Natural killer cell (primary cell): ENCODE data around the gene ODF2. TPM values are rescaled to one million over a fixed set of nuclear protein-coding genes. Genes with fewer than 3 reads are reported as not detected.

ENCODE experiments used
- total RNA-seq, 4 donors: library from RNA; stranded (reverse); fragments of 120-200 nt in 1 of 4; gene quantifications; one replicate each; pipeline versions ENCODE4 v1.2.3 to v1.2.4, GENCODE V29; 2013 to 2022

ODF2 gene
- total RNA-seq, 3 donors from 2014 or later (not counting 1 experiment from before 2014, with no cell fraction given): 36.4 to 44.4 (median 37.5) TPM

Other genes with a start within 250 kb of the ODF2 start
- 100 to 1,000 TPM in 1 of 3 donors, 10 to 100 TPM in 2; 78.0 to 101 (median 90.9) TPM for gene GOLGA2, start 180.0 kb upstream of the ODF2 start, total RNA-seq
- gene SWI5, start 179.7 kb upstream of the ODF2 start, total RNA-seq: 1 to 10 TPM; 6.3 to 9.3 (median 8.4) TPM
- gene TRUB2, start 133.6 kb upstream of the ODF2 start, total RNA-seq: 10 to 100 TPM in 2 of 3 donors, 1 to 10 TPM in 1; 8.8 to 12.0 (median 11.3) TPM
- gene COQ4, start 133.2 kb upstream of the ODF2 start, total RNA-seq: 10 to 100 TPM; 28.2 to 34.5 (median 30.4) TPM
- 10 to 100 TPM in 2 of 3 donors, 1 to 10 TPM in 1; 7.7 to 12.3 (median 11.2) TPM for gene SLC27A4, start 115.5 kb upstream of the ODF2 start, total RNA-seq
- gene URM1, start 84.6 kb upstream of the ODF2 start, total RNA-seq: 10 to 100 TPM; 39.4 to 47.8 (median 46.7) TPM
- 10 to 100 TPM; 11.5 to 29.6 (median 24.2) TPM for gene CERCAM, start 35.1 kb upstream of the ODF2 start, total RNA-seq
- gene GLE1, start 48.7 kb downstream of the ODF2 start, total RNA-seq: 10 to 100 TPM; 21.2 to 33.3 (median 23.3) TPM
- gene SPTAN1, start 96.6 kb downstream of the ODF2 start, total RNA-seq: 100 to 1,000 TPM; 301 to 420 (median 400) TPM
- gene DYNC2I2, start 200.8 kb downstream of the ODF2 start, total RNA-seq: 1 to 10 TPM; 5.2 to 6.3 (median 5.5) TPM
- gene SET, start 233.2 kb downstream of the ODF2 start, total RNA-seq: 100 to 1,000 TPM; 331 to 341 (median 334) TPM
- 1 to 10 TPM; 3.6 to 4.5 (median 3.9) TPM for gene PKN3, start 246.5 kb downstream of the ODF2 start, total RNA-seq